WTC11 (cell line): ENCODE results near the gene PDLIM1. TPM values are rescaled to one million over a fixed set of nuclear protein-coding genes. Genes with fewer than 3 reads are reported as not detected.

Experiments
- ATAC-seq: fragments of 200-7000 bp; cut with Tn5 transposase; 2 replicates; pipeline ENCODE4 v1.10.0; 2021; ENCODE audit warnings: mild to moderate bottlenecking, moderate library complexity
- CTCF ChIA-PET: fragments of 300-600 bp; sonication (Branson Sonifier 250); formaldehyde crosslinking; loops from one replicate; lab custom pipeline; 2021; ENCODE audit warnings: antibody characterized with exemption; lab: Charles Lee
- POLR2A ChIA-PET: fragments of 350-600 bp; sonication (Branson Sonifier 250); formaldehyde crosslinking; loops from one replicate; lab custom pipeline; 2021; ENCODE audit warnings: antibody characterized with exemption; lab: Charles Lee
- DNase-seq: peaks from one replicate; pipeline ENCODE4 v3.0.0; 2021; ENCODE audit warnings: low spot score
- H3K27ac Mint-ChIP-seq: 2 replicates; pipeline ENCODE4 v1.8.0; 2021; ENCODE audit warnings: mixed read lengths
- H3K27me3 Mint-ChIP-seq: 2 replicates; pipeline ENCODE4 v1.8.0; 2021; ENCODE audit warnings: low read depth, mild to moderate bottlenecking, moderate library complexity, mixed read lengths
- H3K36me3 Mint-ChIP-seq: 2 replicates; pipeline ENCODE4 v1.8.0; 2021; ENCODE audit warnings: mixed read lengths
- H3K4me1 Mint-ChIP-seq: 2 replicates; pipeline ENCODE4 v1.8.0; 2022; ENCODE audit warnings: mixed read lengths
- H3K4me3 Mint-ChIP-seq: 2 replicates; pipeline ENCODE4 v1.8.0; 2021; ENCODE audit warnings: mild to moderate bottlenecking, moderate library complexity, mixed read lengths
- H3K9me3 Mint-ChIP-seq: 2 replicates; pipeline ENCODE4 v1.8.0; 2021; ENCODE audit warnings: mixed read lengths
- AFF4 ChIP-seq: sonication (generic); formaldehyde crosslinking; IDR thresholded peaks from 2 replicates; pipeline ENCODE4 v1.8.1; 2023; ENCODE audit warnings: mild to moderate bottlenecking, missing genetic modification reagents, borderline replicate concordance
- ARID4B ChIP-seq: sonication (generic); formaldehyde crosslinking; IDR thresholded peaks from 2 replicates; pipeline ENCODE4 v1.8.0; 2023; ENCODE audit warnings: missing genetic modification reagents, mild to moderate bottlenecking, borderline replicate concordance
- CBFB ChIP-seq: sonication (generic); formaldehyde crosslinking; IDR thresholded peaks from 2 replicates; pipeline ENCODE4 v1.8.1; 2022; ENCODE audit warnings: mild to moderate bottlenecking, low read depth, missing genetic modification reagents
- CDX4 ChIP-seq: fragments of 250-450 bp; sonication (Bioruptor Pico); IDR thresholded peaks from 2 replicates; pipeline ENCODE4 v1.9.0; 2021; ENCODE audit warnings: moderate library complexity, mild to moderate bottlenecking, inconsistent platforms, borderline replicate concordance
- EMX1 ChIP-seq: fragments of 250-450 bp; sonication (Bioruptor Pico); IDR thresholded peaks from 2 replicates; pipeline ENCODE4 v1.8.0; 2021; ENCODE audit warnings: mild to moderate bottlenecking
- FOXK1 ChIP-seq: sonication (generic); formaldehyde crosslinking; IDR thresholded peaks from 2 replicates; pipeline ENCODE4 v1.8.0; 2022; ENCODE audit warnings: mild to moderate bottlenecking, moderate library complexity, missing genetic modification reagents
- GABPB1 ChIP-seq: sonication (generic); formaldehyde crosslinking; IDR thresholded peaks from 2 replicates; pipeline ENCODE4 v1.8.1; 2023; ENCODE audit warnings: mild to moderate bottlenecking, missing genetic modification reagents
- GRHL2 ChIP-seq: fragments of 250-450 bp; sonication (Bioruptor Pico); IDR thresholded peaks from 2 replicates; pipeline ENCODE4 v1.8.0; 2022; ENCODE audit warnings: mild to moderate bottlenecking, moderate library complexity; ENCODE audit not compliant: insufficient replicate concordance, severe bottlenecking
- HMGA2 ChIP-seq: fragments of 250-450 bp; sonication (Bioruptor Pico); IDR thresholded peaks from 2 replicates; pipeline ENCODE4 v1.4.0; 2021; ENCODE audit warnings: mild to moderate bottlenecking, moderate library complexity
- MLX ChIP-seq: sonication (generic); formaldehyde crosslinking; IDR thresholded peaks from 2 replicates; pipeline ENCODE4 v1.8.1; 2023; ENCODE audit warnings: mild to moderate bottlenecking, missing genetic modification reagents, moderate library complexity
- NR1H2 ChIP-seq: sonication (generic); formaldehyde crosslinking; IDR thresholded peaks from 2 replicates; pipeline ENCODE4 v1.9.0; 2021; ENCODE audit warnings: mild to moderate bottlenecking, moderate library complexity, missing genetic modification reagents
- SMAD4 ChIP-seq: sonication (generic); formaldehyde crosslinking; IDR thresholded peaks from 2 replicates; pipeline ENCODE4 v1.8.0; 2022; ENCODE audit warnings: mild to moderate bottlenecking, missing genetic modification reagents
- USF1 ChIP-seq: sonication (generic); formaldehyde crosslinking; IDR thresholded peaks from 2 replicates; pipeline ENCODE4 v1.8.0; 2022; ENCODE audit warnings: mild to moderate bottlenecking, missing genetic modification reagents
- ZNF121 ChIP-seq: sonication (generic); formaldehyde crosslinking; IDR thresholded peaks from 2 replicates; pipeline ENCODE4 v1.8.0; 2023; ENCODE audit warnings: missing genetic modification reagents
- ZNF219 ChIP-seq: sonication (generic); formaldehyde crosslinking; IDR thresholded peaks from 2 replicates; pipeline ENCODE4 v1.8.0; 2023; ENCODE audit warnings: missing genetic modification reagents, mild to moderate bottlenecking, borderline replicate concordance
- ZNF232 ChIP-seq: sonication (generic); formaldehyde crosslinking; IDR thresholded peaks from 2 replicates; pipeline ENCODE4 v1.8.0; 2022; ENCODE audit warnings: mild to moderate bottlenecking, missing genetic modification reagents
- ZNF263 ChIP-seq: sonication (generic); formaldehyde crosslinking; IDR thresholded peaks from 2 replicates; pipeline ENCODE4 v1.8.1; 2022; ENCODE audit warnings: low read depth, mild to moderate bottlenecking, moderate library complexity, missing genetic modification reagents
- ZNF671 ChIP-seq: fragments of 250-450 bp; sonication (Bioruptor Pico); IDR thresholded peaks from 2 replicates; pipeline ENCODE4 v1.8.0; 2021; ENCODE audit warnings: mild to moderate bottlenecking
- total RNA-seq: library from RNA; stranded (reverse); gene quantifications from 3 replicates; pipeline ENCODE4 v1.2.3, GENCODE V29; 2021
- TF ChIP-seq, protein P1 (sequence below): sonication (generic); formaldehyde crosslinking; IDR thresholded peaks from 2 replicates; pipeline ENCODE4 v1.8.1; 2022; ENCODE audit warnings: low read depth, mild to moderate bottlenecking, moderate library complexity, missing genetic modification reagents, borderline replicate concordance
- TF ChIP-seq, protein P2 (sequence below): fragments of 250-450 bp; sonication (Bioruptor Pico); IDR thresholded peaks from 2 replicates; pipeline ENCODE4 v2.1.2; 2022; ENCODE audit warnings: mild to moderate bottlenecking, moderate library complexity
- TF ChIP-seq, protein P3 (sequence below): sonication (generic); formaldehyde crosslinking; IDR thresholded peaks from 2 replicates; pipeline ENCODE4 v1.8.1; 2023; ENCODE audit warnings: mild to moderate bottlenecking, missing genetic modification reagents

PDLIM1 gene
- total RNA-seq, 1 experiment from 2014 or later = 223 TPM

GRCh38 chr10:95282107-95282506, 8.7 kb downstream of the PDLIM1 start (continued):
- TF ChIP-seq EMX1 (CRISPR knock-in tag) (no peak), SMAD4 (CRISPR knock-in tag) (no peak), GABPB1 (CRISPR knock-in tag) (no peak), CDX4 (CRISPR knock-in tag) (no peak), ZNF219 (no peak)
- TF ChIP-seq, protein P1, sequence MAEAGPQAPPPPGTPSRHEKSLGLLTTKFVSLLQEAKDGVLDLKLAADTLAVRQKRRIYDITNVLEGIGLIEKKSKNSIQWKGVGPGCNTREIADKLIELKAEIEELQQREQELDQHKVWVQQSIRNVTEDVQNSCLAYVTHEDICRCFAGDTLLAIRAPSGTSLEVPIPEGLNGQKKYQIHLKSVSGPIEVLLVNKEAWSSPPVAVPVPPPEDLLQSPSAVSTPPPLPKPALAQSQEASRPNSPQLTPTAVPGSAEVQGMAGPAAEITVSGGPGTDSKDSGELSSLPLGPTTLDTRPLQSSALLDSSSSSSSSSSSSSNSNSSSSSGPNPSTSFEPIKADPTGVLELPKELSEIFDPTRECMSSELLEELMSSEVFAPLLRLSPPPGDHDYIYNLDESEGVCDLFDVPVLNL (CRISPR knock-in tag) = no peak

DNA sequence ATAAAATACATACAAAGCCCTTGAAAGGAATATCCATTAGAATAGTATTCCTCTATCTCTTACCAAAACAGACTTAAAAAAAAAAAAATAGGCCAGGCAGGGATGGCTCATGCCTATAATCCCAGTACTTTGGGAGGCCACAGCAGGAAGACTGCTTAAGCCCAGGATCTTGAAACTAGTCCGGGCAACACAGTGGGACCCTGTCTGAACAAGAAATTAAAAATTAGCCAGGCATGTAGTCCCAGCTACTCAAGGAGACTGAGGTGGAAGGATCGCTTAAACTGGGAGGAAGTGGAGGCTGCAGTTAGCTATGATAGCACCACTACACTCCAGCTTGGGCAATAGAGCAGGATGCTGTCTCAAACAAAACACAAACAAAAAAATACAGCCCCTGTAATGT, 9.6 kb downstream of the PDLIM1 start:
- Mint-ChIP-seq H3K4me3 (no peak overlapping the region), H3K27me3 (no peaks in the 10 kb centered on the region), H3K9me3 (no peaks in the 10 kb centered on the region), H3K36me3 (no peaks in the 10 kb centered on the region), H3K4me1 (peaks cover 70% of the 10 kb centered on the region), H3K27ac (no peak overlapping the region)
- ChIA-PET CTCF (interaction anchor here (0.7 to 1.1 kb wide), 3 partner anchors 8 to 133 kb away, joined by 3 to 4 read pairs (median 3); no protein-coding TSS in a partner anchor), POLR2A (no interaction called here)
- TF ChIP-seq FOXK1 (CRISPR knock-in tag) (no peak), USF1 (CRISPR knock-in tag) (no peak), CDX4 (CRISPR knock-in tag) (no peak), ZNF671 (CRISPR knock-in tag) (no peak), ZNF232 (no peak), ZNF121 (CRISPR knock-in tag) (no peak), AFF4 (no peak), CBFB (CRISPR knock-in tag) (no peak), MLX (CRISPR knock-in tag) (no peak), NR1H2 (no peak), HMGA2 (CRISPR knock-in tag) (no peak), ARID4B (CRISPR knock-in tag) (no peak), ZNF263 (no peak), GRHL2 (no peak)
- TF ChIP-seq, protein P2, sequence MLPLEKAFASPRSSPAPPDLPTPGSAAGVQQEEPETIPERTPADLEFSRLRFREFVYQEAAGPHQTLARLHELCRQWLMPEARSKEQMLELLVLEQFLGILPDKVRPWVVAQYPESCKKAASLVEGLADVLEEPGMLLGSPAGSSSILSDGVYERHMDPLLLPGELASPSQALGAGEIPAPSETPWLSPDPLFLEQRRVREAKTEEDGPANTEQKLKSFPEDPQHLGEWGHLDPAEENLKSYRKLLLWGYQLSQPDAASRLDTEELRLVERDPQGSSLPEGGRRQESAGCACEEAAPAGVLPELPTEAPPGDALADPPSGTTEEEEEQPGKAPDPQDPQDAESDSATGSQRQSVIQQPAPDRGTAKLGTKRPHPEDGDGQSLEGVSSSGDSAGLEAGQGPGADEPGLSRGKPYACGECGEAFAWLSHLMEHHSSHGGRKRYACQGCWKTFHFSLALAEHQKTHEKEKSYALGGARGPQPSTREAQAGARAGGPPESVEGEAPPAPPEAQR = no peak
- TF ChIP-seq, protein P3, sequence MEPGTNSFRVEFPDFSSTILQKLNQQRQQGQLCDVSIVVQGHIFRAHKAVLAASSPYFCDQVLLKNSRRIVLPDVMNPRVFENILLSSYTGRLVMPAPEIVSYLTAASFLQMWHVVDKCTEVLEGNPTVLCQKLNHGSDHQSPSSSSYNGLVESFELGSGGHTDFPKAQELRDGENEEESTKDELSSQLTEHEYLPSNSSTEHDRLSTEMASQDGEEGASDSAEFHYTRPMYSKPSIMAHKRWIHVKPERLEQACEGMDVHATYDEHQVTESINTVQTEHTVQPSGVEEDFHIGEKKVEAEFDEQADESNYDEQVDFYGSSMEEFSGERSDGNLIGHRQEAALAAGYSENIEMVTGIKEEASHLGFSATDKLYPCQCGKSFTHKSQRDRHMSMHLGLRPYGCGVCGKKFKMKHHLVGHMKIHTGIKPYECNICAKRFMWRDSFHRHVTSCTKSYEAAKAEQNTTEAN (CRISPR knock-in tag) = no peak
- ATAC-seq (no peak), DNase-seq (no peak)
